DOHH2 (cell line): ENCODE measurements around the gene IRS2.

Experiments
- H3F3A ChIP-seq: fragments of 200-600 bp; sonication (generic), shearing (Covaris generic); 2 replicates; pipeline ENCODE4 v1.6.0; 2016; ENCODE audit warnings: antibody characterized with exemption, mild to moderate bottlenecking; ENCODE audit not compliant: control insufficient read depth, insufficient read depth
- H3K27ac ChIP-seq: fragments of 200-600 bp; sonication (generic); 2 replicates; pipeline ENCODE4 v1.5.1; 2014; ENCODE audit warnings: low read depth, mild to moderate bottlenecking, low read length, moderate library complexity
- H3K27me3 ChIP-seq: fragments of 200-600 bp; sonication (generic); 2 replicates; pipeline ENCODE4 v1.6.1; 2014; ENCODE audit warnings: mild to moderate bottlenecking, low read length, mixed read lengths; ENCODE audit not compliant: control insufficient read depth
- H3K36me3 ChIP-seq: fragments of 200-600 bp; sonication (generic); 2 replicates; pipeline ENCODE4 v1.6.1; 2014; ENCODE audit warnings: mild to moderate bottlenecking, low read length, moderate library complexity, mixed read lengths; ENCODE audit not compliant: control insufficient read depth
- H3K4me1 ChIP-seq: fragments of 200-600 bp; sonication (generic); 2 replicates; pipeline ENCODE4 v1.6.1; 2014; ENCODE audit warnings: mild to moderate bottlenecking, low read length, mixed read lengths; ENCODE audit not compliant: control insufficient read depth
- H3K4me2 ChIP-seq: fragments of 200-600 bp; sonication (generic); 2 replicates; pipeline ENCODE4 v1.6.0; 2014; ENCODE audit warnings: mild to moderate bottlenecking, low read length, moderate library complexity
- H3K4me3 ChIP-seq: fragments of 200-600 bp; sonication (generic); 2 replicates; pipeline ENCODE4 v1.5.1; 2014; ENCODE audit warnings: mild to moderate bottlenecking, low read length, mixed read lengths
- H3K79me2 ChIP-seq: fragments of 200-600 bp; sonication (generic); 2 replicates; pipeline ENCODE4 v1.6.1; 2014; ENCODE audit warnings: mild to moderate bottlenecking, low read length, mixed read lengths; ENCODE audit not compliant: control insufficient read depth
- H3K9me2 ChIP-seq: fragments of 200-600 bp; sonication (generic); replicated peaks from 2 replicates; pipeline ENCODE4 v1.6.1; 2014; ENCODE audit warnings: mild to moderate bottlenecking, low read length, mixed read lengths; ENCODE audit not compliant: control insufficient read depth
- H3K9me3 ChIP-seq: fragments of 200-600 bp; sonication (generic); 2 replicates; pipeline ENCODE4 v1.6.1; 2014; ENCODE audit warnings: antibody characterized with exemption, low read length, mixed read lengths; ENCODE audit not compliant: control insufficient read depth, insufficient read depth
- H4K20me1 ChIP-seq: fragments of 200-600 bp; sonication (generic); 2 replicates; pipeline ENCODE4 v1.6.0; 2014; ENCODE audit warnings: low read depth, mild to moderate bottlenecking, antibody characterized with exemption, low read length, moderate library complexity; ENCODE audit not compliant: control insufficient read depth, insufficient read depth
- EZH2phosphoT487 ChIP-seq: fragments of 200-600 bp; sonication (generic); IDR thresholded peaks from 2 replicates; pipeline ENCODE4 v1.6.1; 2017; ENCODE audit warnings: borderline replicate concordance, mild to moderate bottlenecking, antibody characterized with exemption, low read length, moderate library complexity, mixed read lengths
- TF ChIP-seq, protein P1 (sequence below): fragments of 200-600 bp; sonication (generic); IDR thresholded peaks from one replicate; pipeline ENCODE4 v1.5.1; 2014; ENCODE audit warnings: antibody characterized with exemption, mild to moderate bottlenecking, low read depth, low read length; ENCODE audit not compliant: poor library complexity, severe bottlenecking

Gene IRS2

DNA sequence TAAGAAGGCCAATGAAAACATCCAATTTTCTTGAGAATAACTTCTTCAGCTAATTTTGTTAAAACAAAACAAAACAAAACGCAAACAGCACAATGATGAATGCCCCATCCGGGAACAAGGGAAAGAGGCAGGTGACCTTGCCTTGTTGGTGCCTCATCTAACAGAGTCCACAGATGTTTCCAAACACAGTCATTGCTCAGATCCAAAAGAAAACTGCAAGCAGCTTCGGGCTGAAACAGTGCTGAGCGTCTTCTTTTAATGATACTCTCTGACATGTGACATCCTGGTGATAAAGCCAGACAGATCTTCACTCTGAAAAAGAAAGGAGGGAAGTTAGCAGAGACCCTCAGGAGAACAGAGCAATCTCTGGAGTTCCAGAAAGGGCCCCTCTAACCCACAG is 30.4 kb downstream of the IRS2 start:
- no peak for TF ChIP-seq EZH2phosphoT487
- TF ChIP-seq, protein P1, sequence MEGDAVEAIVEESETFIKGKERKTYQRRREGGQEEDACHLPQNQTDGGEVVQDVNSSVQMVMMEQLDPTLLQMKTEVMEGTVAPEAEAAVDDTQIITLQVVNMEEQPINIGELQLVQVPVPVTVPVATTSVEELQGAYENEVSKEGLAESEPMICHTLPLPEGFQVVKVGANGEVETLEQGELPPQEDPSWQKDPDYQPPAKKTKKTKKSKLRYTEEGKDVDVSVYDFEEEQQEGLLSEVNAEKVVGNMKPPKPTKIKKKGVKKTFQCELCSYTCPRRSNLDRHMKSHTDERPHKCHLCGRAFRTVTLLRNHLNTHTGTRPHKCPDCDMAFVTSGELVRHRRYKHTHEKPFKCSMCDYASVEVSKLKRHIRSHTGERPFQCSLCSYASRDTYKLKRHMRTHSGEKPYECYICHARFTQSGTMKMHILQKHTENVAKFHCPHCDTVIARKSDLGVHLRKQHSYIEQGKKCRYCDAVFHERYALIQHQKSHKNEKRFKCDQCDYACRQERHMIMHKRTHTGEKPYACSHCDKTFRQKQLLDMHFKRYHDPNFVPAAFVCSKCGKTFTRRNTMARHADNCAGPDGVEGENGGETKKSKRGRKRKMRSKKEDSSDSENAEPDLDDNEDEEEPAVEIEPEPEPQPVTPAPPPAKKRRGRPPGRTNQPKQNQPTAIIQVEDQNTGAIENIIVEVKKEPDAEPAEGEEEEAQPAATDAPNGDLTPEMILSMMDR: no peak
- Histone ChIP-seq H3K9me2 (no peaks in the 10 kb centered on the region), H3K36me3 (no peaks in the 10 kb centered on the region), H4K20me1 (no peaks in the 10 kb centered on the region), H3F3A (no peaks in the 10 kb centered on the region), H3K27ac (no peak overlapping the region), H3K9me3 (no peaks in the 10 kb centered on the region), H3K4me1 (no peaks in the 10 kb centered on the region), H3K4me2 (no peak overlapping the region), H3K79me2 (no peaks in the 10 kb centered on the region), H3K4me3 (no peak overlapping the region), H3K27me3 (no peaks in the 10 kb centered on the region)

DNA sequence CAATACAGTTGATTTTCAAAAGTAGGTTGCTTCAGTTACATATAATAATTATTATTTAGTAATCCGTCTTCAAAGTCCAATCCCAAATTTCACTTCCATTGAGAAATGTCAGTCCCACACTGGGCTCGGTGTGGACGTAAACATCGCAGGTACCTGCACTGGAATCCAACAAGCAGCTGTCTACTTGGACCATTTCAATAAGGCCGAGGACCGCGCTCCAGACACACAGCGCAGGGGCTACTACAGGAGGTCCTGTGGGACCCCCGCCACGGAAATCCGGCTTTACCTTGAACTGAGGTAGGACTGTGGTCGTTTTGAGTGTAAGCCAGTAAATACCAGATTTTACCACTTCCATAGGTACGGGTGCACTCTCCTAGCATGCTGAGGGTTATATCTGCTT is 30.8 kb downstream of the IRS2 start:
- Histone ChIP-seq H3K36me3 (no peaks in the 10 kb centered on the region), H3F3A (no peaks in the 10 kb centered on the region)
- no peak for TF ChIP-seq EZH2phosphoT487
- TF ChIP-seq, protein P1: no peak

DNA sequence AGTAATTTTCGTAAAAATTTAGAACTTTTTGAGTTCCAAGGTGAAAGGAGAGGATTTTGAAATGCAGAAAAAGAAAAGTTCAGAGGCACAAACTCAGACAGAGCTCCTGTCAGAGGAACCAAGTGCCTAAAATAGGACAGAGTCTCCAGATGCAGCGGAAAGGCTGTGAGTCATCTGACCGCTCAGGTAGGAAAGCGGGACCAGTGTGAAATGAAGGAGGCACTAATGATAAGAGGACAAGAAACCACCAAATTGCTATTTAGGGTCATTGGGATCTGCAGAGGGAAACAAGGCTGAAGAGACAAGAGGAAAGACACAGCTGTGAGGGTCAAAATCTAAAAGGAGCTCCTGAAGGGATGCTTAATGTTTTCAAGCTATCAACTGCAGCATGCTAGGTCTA is 34.9 kb downstream of the IRS2 start:
- Histone ChIP-seq H3K27me3 (no peaks in the 10 kb centered on the region), H3K4me2 (no peak overlapping the region), H4K20me1 (no peaks in the 10 kb centered on the region), H3K9me2 (no peaks in the 10 kb centered on the region), H3K4me1 (no peaks in the 10 kb centered on the region), H3K27ac (no peak overlapping the region), H3K9me3 (no peaks in the 10 kb centered on the region), H3K4me3 (no peak overlapping the region), H3K79me2 (no peaks in the 10 kb centered on the region), H3F3A (no peaks in the 10 kb centered on the region), H3K36me3 (no peaks in the 10 kb centered on the region)
- TF ChIP-seq, protein P1: no peak
- no peak for TF ChIP-seq EZH2phosphoT487

More for the DNA sequence above, 30.8 kb downstream of the IRS2 start:
- Histone ChIP-seq H3K27ac (no peak overlapping the region), H3K4me3 (no peak overlapping the region), H3K9me2 (no peaks in the 10 kb centered on the region), H3K4me2 (no peak overlapping the region), H3K79me2 (no peaks in the 10 kb centered on the region), H3K9me3 (no peaks in the 10 kb centered on the region), H3K4me1 (no peaks in the 10 kb centered on the region), H3K27me3 (no peaks in the 10 kb centered on the region), H4K20me1 (no peaks in the 10 kb centered on the region)
